Thoracic aorta (tissue), 2 donors: ENCODE results near the gene LIG3. TPM values are rescaled to one million over a fixed set of nuclear protein-coding genes. Genes with fewer than 3 reads are reported as not detected.
"Not testable (repeated sequence)": the region's sequence is repeated elsewhere in the genome, so short reads cannot be mapped to it uniquely, and the experiment has no call there.

Experiments
- ATAC-seq: fragments of 150-250 bp; one replicate; pipeline ENCODE4 v1.8.0; 2017; ENCODE audit warnings: low read depth; ENCODE audit not compliant: insufficient number of reproducible peaks, low FRiP score
- DNase-seq: peaks from one replicate; pipeline ENCODE4 v3.0.0-alpha.2; 2020; ENCODE audit warnings: low spot score
- H3K27ac ChIP-seq, 2 donors: fragments of 200-600 bp; sonication (generic); 1 replicate in 1 of 2; 2 replicates in 1 of 2; pipeline ENCODE4 v1.5.1; 2016; ENCODE audit warnings: mild to moderate bottlenecking in 2 of 2, moderate library complexity in 2 of 2
- H3K27me3 ChIP-seq: fragments of 200-600 bp; sonication (generic); replicated peaks from 2 replicates; pipeline ENCODE4 v1.6.0; 2016; ENCODE audit warnings: mild to moderate bottlenecking; ENCODE audit not compliant: insufficient read depth
- H3K36me3 ChIP-seq: fragments of 200-600 bp; sonication (generic); one replicate; pipeline ENCODE4 v1.5.1; 2016
- H3K4me1 ChIP-seq, 2 donors: fragments of 200-600 bp; sonication (generic); 1 replicate in 1 of 2; 2 replicates in 1 of 2; pipeline versions ENCODE4 v1.5.1 to v1.6.0; 2016; ENCODE audit warnings: low read depth in 2 of 2, mild to moderate bottlenecking in 1 of 2; ENCODE audit not compliant: control insufficient read depth in 1 of 2
- H3K4me3 ChIP-seq: fragments of 200-600 bp; sonication (generic); 2 replicates; pipeline ENCODE4 v1.5.1; 2016; ENCODE audit warnings: mild to moderate bottlenecking
- H3K9me3 ChIP-seq: fragments of 200-600 bp; sonication (generic); 2 replicates; pipeline ENCODE4 v1.5.1; 2016
- CTCF ChIP-seq: fragments of 200-600 bp; sonication (generic); IDR thresholded peaks from one replicate; pipeline ENCODE4 v1.5.1; 2019; ENCODE audit warnings: antibody characterized with exemption
- total RNA-seq, 2 donors: library from RNA; depleted of rRNA; stranded (reverse); fragments of >200 nt; gene quantifications; one replicate each; pipeline versions ENCODE4 v1.1.0 to v1.2.3, GENCODE V29; 2016

LIG3 gene
- total RNA-seq, 2 donors from 2014 or later: 42.8 to 52.0 TPM

GRCh38 chr17:35044181-35044580 lies 63.9 kb downstream of the LIG3 start:
- no peaks in the 10 kb centered on the region for H3K27me3 ChIP-seq
- no peak overlapping the region for H3K4me3 ChIP-seq

GRCh38 chr17:35045458-35045979 lies 65.2 kb downstream of the LIG3 start:
- H3K27me3 ChIP-seq, H3K4me3 ChIP-seq, H3K27ac ChIP-seq, ATAC-seq, H3K4me1 ChIP-seq, H3K9me3 ChIP-seq, DNase-seq, H3K36me3 ChIP-seq: not testable (repeated sequence)

More at GRCh38 chr17:35044181-35044580, 63.9 kb downstream of the LIG3 start:
- no peak for DNase-seq
- H3K9me3 ChIP-seq: no peaks in the 10 kb centered on the region
- H3K4me1 ChIP-seq: no peaks in the 10 kb centered on the region
- no peak for ATAC-seq
- H3K36me3 ChIP-seq: no peaks in the 10 kb centered on the region
- no peak for TF ChIP-seq CTCF
- H3K27ac ChIP-seq: no peak overlapping the region

GRCh38 chr17:35046245-35046644 lies 65.9 kb downstream of the LIG3 start:
- no peak overlapping the region for H3K27ac ChIP-seq

GRCh38 chr17:35046740-35047283 lies 66.5 kb downstream of the LIG3 start:
- DNase-seq: no peak
- Histone ChIP-seq H3K27ac (no peak overlapping the region), H3K9me3 (no peaks in the 10 kb centered on the region), H3K36me3 (no peaks in the 10 kb centered on the region), H3K27me3 (no peaks in the 10 kb centered on the region), H3K4me3 (no peak overlapping the region), H3K4me1 (no peaks in the 10 kb centered on the region)
- ATAC-seq: no peak
- no peak for TF ChIP-seq CTCF

More at GRCh38 chr17:35046245-35046644, 65.9 kb downstream of the LIG3 start:
- DNase-seq: no peak
- no peak for ATAC-seq
- H3K4me1 ChIP-seq: no peaks in the 10 kb centered on the region
- H3K4me3 ChIP-seq: no peak overlapping the region
- no peak for TF ChIP-seq CTCF
- no peaks in the 10 kb centered on the region for H3K27me3 ChIP-seq
- no peaks in the 10 kb centered on the region for H3K9me3 ChIP-seq
- H3K36me3 ChIP-seq: no peaks in the 10 kb centered on the region

GRCh38 chr17:35048685-35049379 lies 68.5 kb downstream of the LIG3 start:
- no peak for TF ChIP-seq CTCF
- Histone ChIP-seq H3K36me3 (no peaks in the 10 kb centered on the region), H3K27ac (no peak overlapping the region), H3K9me3 (no peaks in the 10 kb centered on the region), H3K4me3 (no peak overlapping the region), H3K4me1 (peaks cover 0 to 12% of the 10 kb centered on the region in 2 donors), H3K27me3 (no peaks in the 10 kb centered on the region)
- no peak for DNase-seq
- no peak for ATAC-seq
